PFSK-1 (cell line): ENCODE measurements around the gene SNX4.

Experiments
- FOXP2 ChIP-seq: optimal IDR thresholded peaks from 2 replicates; pipeline ENCODE3; 2011; ENCODE audit warnings: borderline replicate concordance, control low read depth, inconsistent platforms; ENCODE audit not compliant: insufficient read depth; ENCODE audit errors: extremely low read length, extremely low read depth
- POLR2AphosphoS5 ChIP-seq: IDR thresholded peaks from 2 replicates; pipeline ENCODE4 v1.6.1; 2012; ENCODE audit warnings: low read depth, mild to moderate bottlenecking, control low read depth, low read length, moderate library complexity
- SIN3A ChIP-seq: IDR thresholded peaks from 2 replicates; pipeline ENCODE4 v1.6.1; 2012; ENCODE audit warnings: mild to moderate bottlenecking, low read length, moderate library complexity, borderline replicate concordance; ENCODE audit not compliant: insufficient read depth
- TAF1 ChIP-seq: IDR thresholded peaks from 2 replicates; pipeline ENCODE4 v1.6.1; 2012; ENCODE audit warnings: low read length, control low read depth, borderline replicate concordance; ENCODE audit not compliant: insufficient read depth
- TF ChIP-seq, protein P1 (sequence below), 2 experiments: IDR thresholded peaks; 2 replicates each; pipeline versions ENCODE4 v1.6.1 to v1.8.0; 2011 to 2012; ENCODE audit warnings: low read depth in 2 of 2, low read length in 2 of 2, control low read depth in 1 of 2, inconsistent platforms in 1 of 2, mild to moderate bottlenecking in 1 of 2, moderate library complexity in 1 of 2; ENCODE audit not compliant: insufficient read depth in 1 of 2

- TF ChIP-seq TAF1 (no peak), POLR2AphosphoS5 (no peak), SIN3A (no peak), FOXP2 (no peak)
- TF ChIP-seq, protein P1, sequence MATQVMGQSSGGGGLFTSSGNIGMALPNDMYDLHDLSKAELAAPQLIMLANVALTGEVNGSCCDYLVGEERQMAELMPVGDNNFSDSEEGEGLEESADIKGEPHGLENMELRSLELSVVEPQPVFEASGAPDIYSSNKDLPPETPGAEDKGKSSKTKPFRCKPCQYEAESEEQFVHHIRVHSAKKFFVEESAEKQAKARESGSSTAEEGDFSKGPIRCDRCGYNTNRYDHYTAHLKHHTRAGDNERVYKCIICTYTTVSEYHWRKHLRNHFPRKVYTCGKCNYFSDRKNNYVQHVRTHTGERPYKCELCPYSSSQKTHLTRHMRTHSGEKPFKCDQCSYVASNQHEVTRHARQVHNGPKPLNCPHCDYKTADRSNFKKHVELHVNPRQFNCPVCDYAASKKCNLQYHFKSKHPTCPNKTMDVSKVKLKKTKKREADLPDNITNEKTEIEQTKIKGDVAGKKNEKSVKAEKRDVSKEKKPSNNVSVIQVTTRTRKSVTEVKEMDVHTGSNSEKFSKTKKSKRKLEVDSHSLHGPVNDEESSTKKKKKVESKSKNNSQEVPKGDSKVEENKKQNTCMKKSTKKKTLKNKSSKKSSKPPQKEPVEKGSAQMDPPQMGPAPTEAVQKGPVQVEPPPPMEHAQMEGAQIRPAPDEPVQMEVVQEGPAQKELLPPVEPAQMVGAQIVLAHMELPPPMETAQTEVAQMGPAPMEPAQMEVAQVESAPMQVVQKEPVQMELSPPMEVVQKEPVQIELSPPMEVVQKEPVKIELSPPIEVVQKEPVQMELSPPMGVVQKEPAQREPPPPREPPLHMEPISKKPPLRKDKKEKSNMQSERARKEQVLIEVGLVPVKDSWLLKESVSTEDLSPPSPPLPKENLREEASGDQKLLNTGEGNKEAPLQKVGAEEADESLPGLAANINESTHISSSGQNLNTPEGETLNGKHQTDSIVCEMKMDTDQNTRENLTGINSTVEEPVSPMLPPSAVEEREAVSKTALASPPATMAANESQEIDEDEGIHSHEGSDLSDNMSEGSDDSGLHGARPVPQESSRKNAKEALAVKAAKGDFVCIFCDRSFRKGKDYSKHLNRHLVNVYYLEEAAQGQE (IDR thresholded peaks at IDR 0.05; ENCODE audit: insufficient read depth in 1 of 2, low read depth in 2 of 2, low read length in 2 of 2), result no peak
Observed at GRCh38 chr3:125480656-125481374, 39.2 kb downstream of the SNX4 start.
